Ascending aorta (tissue), 2 donors: ENCODE results near the gene TTC34. TPM values are rescaled to one million over a fixed set of nuclear protein-coding genes. Genes with fewer than 3 reads are reported as not detected.

Source experiments
- DNase-seq, 2 donors: peaks; one replicate each; pipeline ENCODE4 v3.0.0-alpha.2; 2019; ENCODE audit warnings: low spot score in 2 of 2
- H3K27ac ChIP-seq, 2 donors: fragments of 200-600 bp; sonication (generic); one replicate each; pipeline ENCODE4 v1.5.1; 2016 to 2017; ENCODE audit warnings: mild to moderate bottlenecking in 1 of 2
- H3K27me3 ChIP-seq: fragments of 200-600 bp; sonication (generic); one replicate; pipeline ENCODE4 v1.5.1; 2017
- H3K36me3 ChIP-seq, 2 donors: fragments of 200-600 bp; sonication (generic); one replicate each; pipeline ENCODE4 v1.5.1; 2016
- H3K4me1 ChIP-seq, 2 donors: fragments of 200-600 bp; sonication (generic); one replicate each; pipeline ENCODE4 v1.5.1; 2016 to 2017; ENCODE audit warnings: mild to moderate bottlenecking in 1 of 2
- H3K4me3 ChIP-seq, 2 donors: fragments of 200-600 bp; sonication (generic); one replicate each; pipeline ENCODE4 v1.5.1; 2016 to 2017; ENCODE audit warnings: mild to moderate bottlenecking in 1 of 2
- H3K9me3 ChIP-seq, 2 donors: fragments of 200-600 bp; sonication (generic); one replicate each; pipeline ENCODE4 v1.5.1; 2016
- intact Hi-C: fragments of 100-400 bp; cut with DNase I; formaldehyde crosslinking; loops from one replicate; pipeline ENCODE4 v1.15.1; 2023
- total RNA-seq: library from RNA; depleted of rRNA; stranded (reverse); fragments of >200 nt; gene quantifications from one replicate; pipeline ENCODE4 v1.1.0, GENCODE V29; 2016
- TF ChIP-seq, protein P1 (sequence below), 3 experiments: fragments of 200-600 bp in 2 of 3; fragments of 450-650 bp in 1 of 3; sonication (generic) in 2 of 3; IDR thresholded peaks; one replicate each; pipeline ENCODE4 v1.5.1; 2016 to 2019; ENCODE audit warnings: antibody characterized with exemption in 3 of 3, mild to moderate bottlenecking in 1 of 3, moderate library complexity in 1 of 3

The TTC34 gene
- total RNA-seq, 1 donor from 2014 or later: 0.75 TPM

- H3K9me3 ChIP-seq: peaks cover 0 to 12% of the 10 kb centered on the region in 2 donors
- DNase-seq: peak in 1 of 2 donors; percentile 40
- H3K4me3 ChIP-seq: no peak overlapping the region
- no peaks in the 10 kb centered on the region for H3K27me3 ChIP-seq
- no peaks in the 10 kb centered on the region for H3K4me1 ChIP-seq
- TF ChIP-seq, protein P1, sequence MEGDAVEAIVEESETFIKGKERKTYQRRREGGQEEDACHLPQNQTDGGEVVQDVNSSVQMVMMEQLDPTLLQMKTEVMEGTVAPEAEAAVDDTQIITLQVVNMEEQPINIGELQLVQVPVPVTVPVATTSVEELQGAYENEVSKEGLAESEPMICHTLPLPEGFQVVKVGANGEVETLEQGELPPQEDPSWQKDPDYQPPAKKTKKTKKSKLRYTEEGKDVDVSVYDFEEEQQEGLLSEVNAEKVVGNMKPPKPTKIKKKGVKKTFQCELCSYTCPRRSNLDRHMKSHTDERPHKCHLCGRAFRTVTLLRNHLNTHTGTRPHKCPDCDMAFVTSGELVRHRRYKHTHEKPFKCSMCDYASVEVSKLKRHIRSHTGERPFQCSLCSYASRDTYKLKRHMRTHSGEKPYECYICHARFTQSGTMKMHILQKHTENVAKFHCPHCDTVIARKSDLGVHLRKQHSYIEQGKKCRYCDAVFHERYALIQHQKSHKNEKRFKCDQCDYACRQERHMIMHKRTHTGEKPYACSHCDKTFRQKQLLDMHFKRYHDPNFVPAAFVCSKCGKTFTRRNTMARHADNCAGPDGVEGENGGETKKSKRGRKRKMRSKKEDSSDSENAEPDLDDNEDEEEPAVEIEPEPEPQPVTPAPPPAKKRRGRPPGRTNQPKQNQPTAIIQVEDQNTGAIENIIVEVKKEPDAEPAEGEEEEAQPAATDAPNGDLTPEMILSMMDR (IDR thresholded peaks at IDR 0.05): no peak
- intact Hi-C loops: no loop called here
- H3K36me3 ChIP-seq: no peaks in the 10 kb centered on the region
- no peak overlapping the region for H3K27ac ChIP-seq
Observed at GRCh38 chr1:2602311-2602835, 199.1 kb downstream of the TTC34 start.

- Histone ChIP-seq H3K4me3 (no peak overlapping the region), H3K27ac (no peak overlapping the region), H3K36me3 (no peaks in the 10 kb centered on the region), H3K9me3 (peaks cover 0 to 12% of the 10 kb centered on the region in 2 donors), H3K27me3 (no peaks in the 10 kb centered on the region), H3K4me1 (no peaks in the 10 kb centered on the region)
- peak in 1 of 2 donors; percentile 37 for DNase-seq
- intact Hi-C loops: no loop called here
- TF ChIP-seq, protein P1 (IDR thresholded peaks at IDR 0.05): no peak
Observed at GRCh38 chr1:2601721-2602303, 199.7 kb downstream of the TTC34 start.

GRCh38 chr1:2598329-2598931 lies 203.1 kb downstream of the TTC34 start:
- no peaks in the 10 kb centered on the region for H3K36me3 ChIP-seq
- TF ChIP-seq, protein P1 (IDR thresholded peaks at IDR 0.05): no peak
- H3K4me3 ChIP-seq: no peak overlapping the region
- H3K9me3 ChIP-seq: peaks cover 0 to 12% of the 10 kb centered on the region in 2 donors
- no peaks in the 10 kb centered on the region for H3K4me1 ChIP-seq
- peak in 1 of 2 donors; percentile 19 for DNase-seq
- intact Hi-C loops: no loop called here
- no peak overlapping the region for H3K27ac ChIP-seq
- H3K27me3 ChIP-seq: no peaks in the 10 kb centered on the region

DNA sequence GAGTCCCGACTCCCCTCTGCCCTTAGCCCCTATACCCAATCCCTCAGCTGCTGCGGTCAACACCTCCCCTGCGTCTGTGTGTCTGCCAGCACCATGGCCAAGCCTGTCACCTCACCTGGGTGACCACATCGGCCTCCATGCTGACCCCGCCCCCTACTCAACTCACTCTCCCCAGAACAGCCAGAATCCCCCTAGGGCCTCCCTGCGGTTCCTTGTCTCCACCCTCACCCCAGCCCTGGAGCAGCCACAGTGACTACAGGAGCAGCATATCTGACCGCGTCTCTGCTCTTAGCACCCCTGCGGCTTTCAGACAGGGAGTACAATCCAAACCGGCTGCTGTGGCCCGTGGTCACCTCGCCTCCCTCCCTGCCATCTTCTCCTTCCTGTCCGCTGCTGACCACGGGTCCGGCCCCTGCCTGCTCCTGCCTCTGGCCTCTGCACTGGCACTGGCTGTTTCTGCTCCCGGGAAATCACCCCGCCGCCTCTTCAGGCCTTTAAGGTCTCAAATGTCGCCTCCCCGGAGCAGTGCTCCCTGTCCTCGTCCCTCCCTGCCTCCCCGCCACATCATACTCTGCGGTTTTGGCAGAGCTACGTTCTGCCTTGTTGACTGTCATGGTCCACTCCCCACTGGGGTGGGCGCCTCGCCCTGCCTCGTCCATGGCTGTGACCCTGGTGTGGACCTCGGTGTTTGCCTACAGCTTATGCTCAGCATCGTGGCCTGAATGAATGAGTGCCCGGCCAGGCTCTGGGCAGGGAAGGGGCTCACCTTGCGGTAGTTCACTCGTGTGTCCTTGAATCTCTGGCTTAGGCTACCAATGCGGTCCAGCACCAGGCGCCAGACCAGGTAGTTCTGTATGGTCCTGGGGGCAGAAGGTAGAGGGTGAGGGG lies 203.8 kb downstream of the TTC34 start:
- no peaks in the 10 kb centered on the region for H3K4me1 ChIP-seq
- intact Hi-C loops: no loop called here
- no peak overlapping the region for H3K27ac ChIP-seq
- peaks cover 0 to 12% of the 10 kb centered on the region in 2 donors for H3K9me3 ChIP-seq
- no peaks in the 10 kb centered on the region for H3K27me3 ChIP-seq
- TF ChIP-seq, protein P1 (IDR thresholded peaks at IDR 0.05): no peak
- peak in 1 of 2 donors; percentile 58 for DNase-seq
- no peak overlapping the region for H3K4me3 ChIP-seq
- H3K36me3 ChIP-seq: no peaks in the 10 kb centered on the region

DNA sequence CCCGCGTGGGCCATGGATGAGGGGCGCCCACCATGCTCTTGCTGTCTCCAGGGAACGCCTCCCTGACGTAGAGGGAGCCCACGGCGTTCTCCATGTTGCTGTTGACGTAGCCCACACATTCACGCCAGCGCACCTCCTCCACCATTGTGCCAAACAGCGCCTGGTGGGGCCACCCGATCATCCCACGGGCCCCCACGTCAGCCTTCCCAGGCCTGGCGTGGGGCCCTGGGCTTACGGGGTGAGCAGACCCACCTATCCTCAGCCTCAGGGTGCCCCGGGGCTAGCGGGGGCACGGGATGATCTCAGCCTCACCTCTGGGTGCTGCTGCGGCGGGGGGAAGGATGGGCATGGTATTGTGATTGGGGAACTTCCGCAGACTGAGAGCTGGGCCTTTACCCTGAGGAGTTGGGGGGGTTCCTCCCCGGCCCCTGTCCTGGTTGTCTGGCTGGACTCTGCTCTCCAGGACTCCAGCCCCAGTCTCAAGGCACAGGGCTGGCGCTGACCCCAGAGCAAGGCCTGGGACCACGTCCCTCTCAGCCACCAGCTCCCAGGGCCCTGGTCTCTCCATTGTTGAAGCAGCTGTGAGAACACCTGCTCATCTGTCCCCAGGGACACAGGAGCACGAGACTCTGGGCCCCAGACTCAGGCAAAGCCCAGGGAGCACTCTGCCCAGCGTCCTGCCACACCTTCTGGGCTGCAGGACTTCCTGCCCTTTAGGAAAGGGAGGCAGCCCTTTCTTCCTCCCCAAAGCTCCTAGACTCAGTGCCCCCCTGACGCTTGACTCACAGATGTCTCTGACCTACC lies 204.8 kb downstream of the TTC34 start:
- Histone ChIP-seq H3K4me3 (no peak overlapping the region), H3K27ac (no peak overlapping the region), H3K36me3 (no peaks in the 10 kb centered on the region), H3K4me1 (no peaks in the 10 kb centered on the region), H3K9me3 (peaks cover 0 to 12% of the 10 kb centered on the region in 2 donors), H3K27me3 (no peaks in the 10 kb centered on the region)
- intact Hi-C loops: no loop called here
- TF ChIP-seq, protein P1 (IDR thresholded peaks at IDR 0.05): no peak
- DNase-seq: peak in 1 of 2 donors; percentile 43
